GM18520 (cell line): Measurements from ENCODE around the gene COL6A2.
"Not testable (repeated sequence)": the region's sequence is repeated elsewhere in the genome, so short reads cannot be mapped to it uniquely, and the experiment has no call there.

Experiments used
- ATAC-seq: cut with Tn5 transposase; IDR thresholded peaks from one replicate; pipeline ENCODE4 v1.9.1; 2021; ENCODE audit not compliant: unreplicated experiment

COL6A2 gene

GRCh38 chr21:46141767-46142581 is 44.1 kb downstream of the COL6A2 start:
- no peak for ATAC-seq

DNA sequence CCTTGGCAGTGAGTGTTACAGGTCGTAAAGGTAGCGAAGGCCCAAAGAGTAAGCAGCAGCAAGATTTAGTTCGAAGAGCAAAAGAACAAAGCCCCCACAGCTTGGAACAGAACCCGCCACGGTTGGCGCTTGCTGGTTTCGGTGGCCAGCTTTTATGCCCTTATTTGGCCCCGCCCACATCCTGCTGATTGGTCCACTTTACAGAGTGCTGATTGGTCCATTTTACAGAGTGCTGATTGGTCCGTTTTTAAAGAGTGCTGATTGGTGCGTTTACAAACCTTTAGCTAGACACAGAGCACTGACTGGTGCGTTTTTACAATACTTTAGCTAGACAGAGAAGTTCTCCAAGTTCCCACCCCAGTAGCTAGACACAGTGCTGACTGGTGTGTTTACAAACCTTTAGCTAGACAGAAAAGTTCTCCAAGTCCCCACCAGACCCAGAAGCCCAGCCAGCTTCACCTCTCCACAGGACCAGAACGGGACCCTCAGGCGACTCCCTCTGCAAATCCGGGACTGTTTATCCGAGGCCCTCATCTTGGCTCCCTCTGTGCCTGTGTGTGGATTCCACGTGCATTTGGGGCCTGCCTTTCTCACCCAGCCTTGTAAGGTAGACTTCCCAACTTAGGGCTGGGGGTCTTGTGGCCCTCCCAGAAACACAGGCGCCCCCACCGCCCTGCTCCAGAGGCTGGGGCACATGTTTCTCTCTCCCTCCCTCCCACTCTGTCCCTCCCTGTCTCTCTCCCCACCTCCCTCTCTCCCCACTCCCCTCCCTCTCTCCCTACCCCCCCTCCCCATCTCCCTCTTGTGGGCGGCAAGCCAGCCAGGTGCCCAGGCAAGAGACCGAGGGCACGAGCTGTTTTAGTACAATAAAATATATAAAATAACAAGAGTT is 44.9 kb downstream of the COL6A2 start:
- no peak for ATAC-seq

DNA sequence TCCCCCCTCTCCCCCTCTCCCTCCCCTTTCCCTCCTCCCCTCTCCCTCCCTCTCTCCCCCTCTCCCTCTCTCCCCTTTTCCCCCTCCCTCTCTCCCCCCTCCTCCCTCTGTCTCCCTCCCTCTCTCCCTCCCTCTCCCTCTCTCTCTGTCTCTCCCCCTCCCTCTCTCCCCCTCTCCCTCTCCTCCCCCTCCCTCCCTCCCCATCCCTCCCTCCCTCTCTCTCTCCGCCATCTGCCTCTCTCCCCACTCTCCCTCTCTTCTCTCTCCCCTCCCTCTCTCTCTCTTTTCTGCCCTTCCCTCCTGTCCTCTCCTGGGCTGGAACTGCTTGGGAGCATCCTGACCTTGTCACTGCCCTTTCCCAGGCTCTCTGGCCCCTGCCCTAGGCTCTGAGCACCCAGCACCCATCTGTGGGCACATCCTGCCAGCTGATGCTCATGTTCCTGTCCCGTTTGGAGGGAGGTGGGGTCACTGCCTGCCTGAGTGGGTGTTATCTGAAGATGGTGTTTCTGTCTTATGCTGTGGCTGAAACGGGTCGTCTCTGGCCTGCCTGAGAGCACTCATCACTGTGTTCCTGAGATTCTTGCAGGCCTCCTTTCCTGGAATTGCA is 46.7 kb downstream of the COL6A2 start:
- no peak for ATAC-seq

GRCh38 chr21:46145159-46145839 is 47.4 kb downstream of the COL6A2 start:
- ATAC-seq, result no peak

DNA sequence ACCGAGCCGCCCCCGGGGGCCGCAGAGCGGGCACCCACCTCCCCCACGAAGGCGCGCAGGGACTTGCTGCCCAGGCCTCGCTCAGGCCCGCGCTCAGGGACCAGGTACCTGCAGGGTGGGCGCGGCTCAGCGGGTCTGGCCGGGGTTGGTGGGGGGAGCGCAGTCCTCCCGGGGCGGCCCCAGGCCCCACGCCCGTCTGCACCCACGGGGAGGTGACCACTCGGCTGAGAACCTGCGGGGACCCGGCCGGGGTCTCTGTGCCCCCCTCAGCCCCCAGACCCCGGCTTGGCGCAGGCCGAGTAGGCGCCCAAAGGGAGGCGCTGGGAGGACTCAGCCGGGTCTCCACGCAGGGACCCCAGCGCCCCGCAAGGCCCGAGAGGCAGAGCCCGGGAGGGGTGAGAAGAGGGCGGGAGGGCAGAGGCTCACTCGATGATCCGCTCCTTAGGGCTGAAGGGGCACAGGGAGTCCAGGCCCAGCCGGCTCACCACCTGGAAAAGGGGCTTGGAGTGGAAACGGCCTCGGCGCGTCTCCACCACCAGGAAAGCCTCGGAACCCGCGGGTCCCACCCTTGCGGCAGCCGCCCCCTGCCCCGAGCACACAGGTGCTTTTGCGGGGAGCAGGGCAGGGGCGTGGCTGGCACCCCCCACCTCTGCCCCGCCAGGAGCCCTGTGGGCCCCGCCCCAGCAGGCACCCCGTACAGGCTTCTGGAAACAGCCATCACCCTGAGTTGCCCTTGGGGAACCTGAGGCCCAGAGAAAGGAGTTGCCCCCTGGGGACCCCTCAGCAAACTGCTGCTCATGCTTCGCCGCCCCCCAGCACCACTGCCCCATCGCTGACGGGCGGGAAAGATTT is 48.2 kb downstream of the COL6A2 start:
- no peak for ATAC-seq

- no peak for ATAC-seq
These were observed 48.9 kb downstream of the COL6A2 start for GRCh38 chr21:46146856-46147255.

- ATAC-seq, result not testable (repeated sequence)
These were observed 49.5 kb downstream of the COL6A2 start for GRCh38 chr21:46147429-46147828.

GRCh38 chr21:46148106-46148505 is 50.2 kb downstream of the COL6A2 start:
- no peak for ATAC-seq

GRCh38 chr21:46149205-46149901 is 51.4 kb downstream of the COL6A2 start:
- ATAC-seq, result no peak

DNA sequence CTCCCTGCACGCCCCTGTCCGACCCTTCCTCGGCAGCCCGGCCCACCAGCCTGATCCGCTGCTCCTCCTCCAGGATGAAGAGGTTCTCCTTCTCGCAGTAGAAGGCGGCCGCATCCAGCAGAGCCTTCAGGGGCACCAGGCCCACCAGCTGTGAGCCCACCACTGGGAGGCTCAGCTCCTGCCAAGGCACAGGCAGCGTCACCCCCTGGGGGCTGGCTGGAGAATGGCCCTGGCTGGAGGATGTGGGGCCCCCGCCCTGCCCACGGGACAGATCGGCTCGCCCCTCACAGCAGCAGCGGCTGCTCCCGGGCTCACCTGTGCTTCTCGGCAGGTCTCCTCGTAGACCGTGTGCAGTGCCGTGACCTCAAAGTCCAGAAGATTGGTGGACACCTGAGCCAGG is 52.2 kb downstream of the COL6A2 start:
- no peak for ATAC-seq

DNA sequence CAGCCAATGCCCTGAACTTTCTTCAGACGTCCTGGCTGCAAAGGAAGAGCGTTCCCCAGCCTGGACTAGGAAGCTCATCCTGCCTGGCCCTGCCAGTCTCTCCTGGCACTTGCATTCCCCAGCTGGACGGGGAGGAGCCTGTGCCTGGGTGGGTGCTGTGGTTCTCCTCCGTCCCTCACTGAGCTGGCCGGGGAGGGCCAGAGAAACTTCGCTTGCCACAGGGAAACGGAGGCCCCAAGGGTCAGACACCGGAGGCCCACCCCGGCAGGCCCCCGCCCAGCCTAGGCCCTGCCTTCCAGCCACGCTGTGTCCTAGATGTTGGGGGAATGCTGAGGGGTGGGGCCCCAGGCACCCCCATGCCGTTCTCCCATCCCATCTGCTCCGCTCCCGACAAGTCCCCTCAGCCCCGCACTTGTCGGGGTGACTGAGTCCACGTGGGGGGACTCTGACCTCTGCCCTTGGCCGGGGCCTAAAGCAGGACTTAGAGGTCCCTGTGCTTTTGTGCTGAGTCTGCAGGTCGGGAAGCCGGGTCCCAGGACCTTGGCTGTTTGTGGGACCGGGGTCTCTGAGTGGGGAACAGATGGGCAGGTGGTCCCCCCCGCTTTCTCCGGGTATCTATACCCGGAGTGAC is 52.7 kb downstream of the COL6A2 start:
- no peak for ATAC-seq

GRCh38 chr21:46151261-46151988 is 53.5 kb downstream of the COL6A2 start:
- no peak for ATAC-seq

- no peak for ATAC-seq
These were observed 54.3 kb downstream of the COL6A2 start for GRCh38 chr21:46151989-46152926.

DNA sequence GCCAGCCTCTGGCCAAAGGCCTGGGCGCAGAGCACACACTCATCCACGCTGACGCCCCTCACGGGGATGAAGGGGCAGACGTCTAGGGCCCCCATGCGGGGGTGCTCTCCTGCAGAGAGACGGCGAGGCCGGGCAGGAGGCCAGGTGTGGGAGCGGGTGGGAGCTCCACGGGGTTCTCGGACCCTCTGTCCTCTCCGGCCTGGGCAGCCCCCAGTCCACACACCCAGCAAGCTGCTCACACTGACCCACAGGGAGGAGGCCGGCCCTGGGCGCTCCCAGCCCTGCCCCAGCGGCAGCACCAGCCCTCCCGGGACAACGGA is 55.0 kb downstream of the COL6A2 start:
- no peak for ATAC-seq

DNA sequence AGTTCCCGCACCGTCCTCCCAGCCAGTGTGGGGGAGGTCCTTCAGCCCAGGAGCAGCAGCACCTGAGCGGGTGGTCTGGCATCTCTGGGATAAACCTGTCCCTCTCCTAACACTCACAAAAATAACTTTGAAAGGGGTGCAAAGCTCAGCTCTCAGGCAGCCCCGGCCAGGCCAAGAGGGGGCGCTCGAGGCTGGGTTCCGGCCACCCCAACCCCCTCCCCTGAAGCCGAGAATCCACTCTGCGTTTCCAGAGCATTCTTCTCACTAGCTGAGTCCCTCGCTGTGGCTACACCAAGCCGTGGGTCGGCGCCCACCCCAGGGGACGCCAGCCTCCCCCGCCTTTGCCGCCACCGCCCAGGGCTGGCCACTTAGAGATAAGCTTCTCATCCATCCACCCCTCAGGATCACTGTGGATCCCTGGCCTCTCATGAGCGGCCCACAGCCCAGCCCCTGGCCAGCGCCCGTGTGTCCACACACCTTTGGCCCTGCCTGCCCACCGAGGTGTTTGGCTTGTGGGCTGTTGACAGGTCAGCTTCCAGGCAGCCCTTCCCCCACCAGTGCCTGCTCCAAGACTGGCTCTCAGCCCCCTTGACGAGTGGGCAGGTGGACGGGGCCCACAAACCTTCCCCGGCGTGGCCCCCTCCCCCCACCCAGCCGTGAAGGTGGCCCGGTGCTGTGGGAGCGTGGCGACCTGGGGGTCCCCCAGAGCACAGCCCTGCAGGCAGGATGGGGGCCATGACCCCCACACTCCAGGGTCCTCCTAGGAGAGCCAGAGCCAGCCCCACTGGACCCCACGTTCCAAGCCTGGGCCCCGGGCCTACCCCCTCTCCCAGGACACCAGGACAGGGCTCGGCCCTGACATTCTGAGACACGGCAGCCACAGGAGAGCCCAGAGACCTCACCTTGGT is 55.6 kb downstream of the COL6A2 start:
- no peak for ATAC-seq

GRCh38 chr21:46154155-46154954 is 56.4 kb downstream of the COL6A2 start:
- no peak for ATAC-seq
